Gastroesophageal sphincter (tissue), 4 donors: ENCODE data around the gene SEMA7A. TPM values are rescaled to one million over a fixed set of nuclear protein-coding genes. Genes with fewer than 3 reads are reported as not detected.

ENCODE experiments used
- ATAC-seq: fragments of 150-250 bp; one replicate; pipeline ENCODE4 v1.9.1; 2016; ENCODE audit warnings: mild to moderate bottlenecking, moderate library complexity
- H3K27ac ChIP-seq, 4 donors: fragments of 200-600 bp; sonication (generic) in 3 of 4; 1 replicate in 3 of 4; 2 replicates in 1 of 4; pipeline ENCODE4 v1.5.1; 2016 to 2019
- H3K27me3 ChIP-seq: fragments of 200-600 bp; sonication (generic); one replicate; pipeline ENCODE4 v1.5.1; 2019
- H3K36me3 ChIP-seq, 2 donors: fragments of 200-600 bp; sonication (generic); one replicate each; pipeline ENCODE4 v1.5.1; 2019; ENCODE audit warnings: control low read depth in 1 of 2
- H3K4me1 ChIP-seq, 3 donors: fragments of 200-600 bp; sonication (generic); 1 replicate in 2 of 3; 2 replicates in 1 of 3; pipeline ENCODE4 v1.5.1; 2016 to 2019; ENCODE audit warnings: control low read depth in 2 of 3
- H3K4me3 ChIP-seq, 2 donors: fragments of 200-600 bp; sonication (generic); one replicate each; pipeline ENCODE4 v1.5.1; 2019; ENCODE audit warnings: mild to moderate bottlenecking in 1 of 2, moderate library complexity in 1 of 2
- H3K9me3 ChIP-seq, 3 donors: fragments of 200-600 bp; sonication (generic); one replicate each; pipeline ENCODE4 v1.5.1; 2017 to 2019; ENCODE audit warnings: control low read depth in 2 of 3
- EP300 ChIP-seq: sonication (generic); formaldehyde crosslinking; IDR thresholded peaks from one replicate; pipeline ENCODE4 v1.6.1; 2017; ENCODE audit warnings: antibody characterized with exemption, mild to moderate bottlenecking
- POLR2A ChIP-seq, 2 donors: fragments of 450-650 bp; IDR thresholded peaks; one replicate each; pipeline ENCODE4 v1.6.1; 2017; ENCODE audit warnings: antibody characterized with exemption in 2 of 2, mild to moderate bottlenecking in 2 of 2, moderate library complexity in 1 of 2
- POLR2AphosphoS5 ChIP-seq: sonication (generic); formaldehyde crosslinking; IDR thresholded peaks from one replicate; pipeline ENCODE4 v1.6.1; 2017; ENCODE audit warnings: antibody characterized with exemption
- WGBS, 2 donors: methylation state at CpG; one replicate each; pipeline ENCODE4 v1.1.5; 2018; ENCODE audit warnings: low coverage in 1 of 2; 5-methylcytosine and 5-hydroxymethylcytosine counted together
- total RNA-seq, 4 donors: library from RNA; depleted of rRNA; stranded (reverse); fragments of >200 nt; gene quantifications; one replicate each; pipeline ENCODE4 v1.1.0, GENCODE V29; 2016
- TF ChIP-seq, protein P1 (sequence below), 4 experiments: fragments of 200-600 bp in 2 of 4; fragments of 450-650 bp in 2 of 4; sonication (generic) in 1 of 4; IDR thresholded peaks; one replicate each; pipeline ENCODE4 v1.5.1; 2017 to 2019; ENCODE audit warnings: antibody characterized with exemption in 4 of 4, mild to moderate bottlenecking in 2 of 4, moderate library complexity in 2 of 4

The SEMA7A gene
- total RNA-seq, 4 donors from 2014 or later = 0.93 to 2.7 (median 1.8) TPM

DNA sequence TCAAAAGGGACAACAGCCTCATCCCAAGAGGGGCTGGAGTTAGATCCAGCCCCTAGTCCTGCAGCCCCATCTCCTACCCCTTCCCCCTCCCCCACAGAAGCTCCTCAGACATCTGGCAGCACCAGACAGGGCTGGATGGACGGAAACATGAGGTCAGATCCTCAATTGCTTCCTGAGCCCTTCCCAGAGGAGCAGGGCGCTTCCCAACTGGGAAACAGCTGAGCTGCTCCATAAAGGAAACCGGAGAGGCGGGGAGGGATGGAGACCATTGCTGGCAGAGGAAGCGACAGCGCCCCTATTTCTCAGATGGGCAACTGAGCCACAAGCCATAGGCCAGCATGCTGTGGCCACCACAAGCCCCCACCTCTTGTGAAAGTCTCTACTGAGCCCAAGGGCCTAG, 48.0 kb downstream of the SEMA7A start:
- ATAC-seq = no peak
- no peaks in the 10 kb centered on the region for H3K9me3 ChIP-seq
- no peak overlapping the region for H3K4me3 ChIP-seq
- peaks cover 14% of the 10 kb centered on the region for H3K27me3 ChIP-seq
- peak overlapping the region in 2 of 4 donors; percentile 36 to 60 for H3K27ac ChIP-seq
- no peak for TF ChIP-seq POLR2A (IDR thresholded peaks at IDR 0.05)
- TF ChIP-seq, protein P1, sequence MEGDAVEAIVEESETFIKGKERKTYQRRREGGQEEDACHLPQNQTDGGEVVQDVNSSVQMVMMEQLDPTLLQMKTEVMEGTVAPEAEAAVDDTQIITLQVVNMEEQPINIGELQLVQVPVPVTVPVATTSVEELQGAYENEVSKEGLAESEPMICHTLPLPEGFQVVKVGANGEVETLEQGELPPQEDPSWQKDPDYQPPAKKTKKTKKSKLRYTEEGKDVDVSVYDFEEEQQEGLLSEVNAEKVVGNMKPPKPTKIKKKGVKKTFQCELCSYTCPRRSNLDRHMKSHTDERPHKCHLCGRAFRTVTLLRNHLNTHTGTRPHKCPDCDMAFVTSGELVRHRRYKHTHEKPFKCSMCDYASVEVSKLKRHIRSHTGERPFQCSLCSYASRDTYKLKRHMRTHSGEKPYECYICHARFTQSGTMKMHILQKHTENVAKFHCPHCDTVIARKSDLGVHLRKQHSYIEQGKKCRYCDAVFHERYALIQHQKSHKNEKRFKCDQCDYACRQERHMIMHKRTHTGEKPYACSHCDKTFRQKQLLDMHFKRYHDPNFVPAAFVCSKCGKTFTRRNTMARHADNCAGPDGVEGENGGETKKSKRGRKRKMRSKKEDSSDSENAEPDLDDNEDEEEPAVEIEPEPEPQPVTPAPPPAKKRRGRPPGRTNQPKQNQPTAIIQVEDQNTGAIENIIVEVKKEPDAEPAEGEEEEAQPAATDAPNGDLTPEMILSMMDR (IDR thresholded peaks at IDR 0.05) = no peak
- no peak for TF ChIP-seq EP300
- TF ChIP-seq POLR2AphosphoS5 = no peak
- H3K36me3 ChIP-seq = no peaks in the 10 kb centered on the region
- WGBS, 2 donors = 80% methylated on average over 2 of the region's 6 CpGs; no CpG with 5 or more reads in 1 of the 2 donors
- H3K4me1 ChIP-seq = peaks cover 0 to 25% (median 0%) of the 10 kb centered on the region in 3 donors

DNA sequence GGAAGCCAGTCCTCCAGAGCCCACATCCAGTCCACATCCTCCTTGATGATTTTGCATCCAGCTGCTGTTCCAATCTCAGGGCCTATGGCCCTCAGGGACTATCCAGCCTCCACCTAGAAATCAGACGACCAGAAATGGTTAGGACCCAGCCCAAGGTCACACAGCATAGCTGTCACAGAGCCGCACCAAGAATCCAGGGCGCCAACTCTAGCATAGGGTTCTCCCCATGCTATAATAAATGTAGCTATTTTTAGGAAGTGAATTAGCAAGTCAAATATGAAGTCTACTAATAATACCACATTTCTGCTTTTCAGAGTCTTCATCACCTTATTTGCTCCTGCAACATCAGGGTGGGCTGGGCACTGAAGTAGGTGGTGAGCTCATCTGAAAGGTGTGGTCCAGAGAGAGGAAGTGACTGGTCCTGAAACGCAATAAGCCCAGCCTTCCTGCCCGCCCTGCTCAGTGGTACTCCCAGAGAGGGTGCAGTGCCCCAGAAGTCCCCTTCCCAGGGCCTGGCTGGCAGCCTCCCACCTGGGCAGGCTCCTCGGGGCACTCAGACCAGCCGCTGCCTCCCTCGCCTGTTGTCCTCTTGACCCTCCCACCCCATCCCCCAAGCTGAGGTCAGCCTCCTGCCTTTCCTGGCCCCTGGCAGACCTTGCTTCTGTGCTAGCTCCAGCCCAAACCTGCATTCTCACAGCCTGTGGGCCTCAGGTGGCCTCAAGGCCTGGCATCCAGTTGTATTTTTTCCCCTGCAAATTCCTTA, 48.7 kb downstream of the SEMA7A start:
- peak overlapping the region in 2 of 4 donors; percentile 36 to 60 for H3K27ac ChIP-seq
- 65% methylated on average over 8 of the region's 8 CpGs; no CpG with 5 or more reads in 1 of the 2 donors for WGBS, 2 donors
- TF ChIP-seq EP300 (no peak), POLR2AphosphoS5 (no peak), POLR2A (IDR thresholded peaks at IDR 0.05) (no peak)
- TF ChIP-seq, protein P1 (IDR thresholded peaks at IDR 0.05) = no peak
- peaks cover 17% of the 10 kb centered on the region for H3K27me3 ChIP-seq
- H3K4me3 ChIP-seq = no peak overlapping the region
- H3K36me3 ChIP-seq = no peaks in the 10 kb centered on the region
- no peaks in the 10 kb centered on the region for H3K9me3 ChIP-seq
- H3K4me1 ChIP-seq = peaks cover 0 to 25% (median 0%) of the 10 kb centered on the region in 3 donors
- peak; percentile 45 for ATAC-seq

DNA sequence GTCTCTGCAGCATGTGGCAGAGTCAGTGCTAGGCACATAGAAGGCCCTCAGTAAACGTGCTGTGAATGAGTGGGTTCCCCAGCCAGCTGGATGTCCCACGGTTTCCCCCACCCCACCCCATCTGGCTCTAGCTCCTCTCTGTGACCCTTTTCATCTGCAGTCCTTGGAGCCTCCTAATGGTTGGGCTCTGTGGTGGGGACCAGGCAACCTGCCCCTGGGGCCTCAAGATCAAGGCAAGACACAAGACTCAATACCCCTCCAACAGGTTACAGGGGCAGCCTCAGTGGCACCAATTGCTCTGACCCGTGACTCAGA, 49.2 kb downstream of the SEMA7A start:
- Histone ChIP-seq H3K36me3 (no peaks in the 10 kb centered on the region), H3K4me3 (no peak overlapping the region), H3K9me3 (no peaks in the 10 kb centered on the region), H3K4me1 (peaks cover 0 to 25% (median 0%) of the 10 kb centered on the region in 3 donors), H3K27me3 (peaks cover 17% of the 10 kb centered on the region), H3K27ac (no peak overlapping the region)
- TF ChIP-seq POLR2A (IDR thresholded peaks at IDR 0.05) = no peak
- 33% methylated on average over 1 of the region's 3 CpGs; no CpG with 5 or more reads in 1 of the 2 donors for WGBS, 2 donors
- no peak for ATAC-seq

DNA sequence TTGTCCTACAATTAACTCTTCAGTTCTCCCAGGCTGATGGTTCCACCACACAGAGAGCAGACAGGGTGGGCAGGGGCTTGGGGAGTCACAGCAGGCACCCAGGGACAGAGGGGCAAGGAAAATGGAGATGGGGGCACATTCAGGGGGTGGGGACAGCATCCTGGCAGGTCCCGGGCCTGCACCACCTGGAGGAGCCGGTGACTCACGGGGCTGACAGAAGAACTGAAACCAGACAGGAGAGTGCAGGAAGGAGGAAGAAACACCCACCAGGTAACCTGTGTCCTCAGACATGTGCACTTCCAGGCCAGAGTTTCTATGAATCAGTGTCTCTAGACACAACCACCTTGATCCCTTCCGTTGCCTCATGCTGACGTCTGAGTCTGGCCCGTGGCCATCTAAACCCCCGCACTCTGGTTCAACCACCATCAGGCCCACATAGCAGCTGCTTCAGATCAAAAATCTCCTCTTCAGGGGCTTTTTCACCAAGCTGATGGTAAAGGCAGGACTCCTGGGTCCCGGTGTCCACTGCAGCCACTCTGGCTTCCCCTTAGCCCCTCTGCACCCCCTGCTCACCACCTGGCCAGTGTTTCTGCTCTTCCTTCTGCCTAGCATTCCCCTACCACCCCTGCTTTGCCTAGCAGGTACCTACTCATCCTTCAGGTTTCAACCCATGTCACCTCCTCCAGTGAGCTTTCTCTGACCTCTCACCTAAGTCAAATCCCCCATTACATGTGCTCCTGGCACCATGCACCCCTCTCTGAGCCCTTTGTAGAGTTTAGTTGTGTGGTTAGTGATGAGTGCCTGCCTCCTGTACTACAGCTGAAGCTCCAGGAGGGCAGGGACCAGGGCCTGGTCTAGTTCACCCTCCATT, 49.8 kb downstream of the SEMA7A start:
- Histone ChIP-seq H3K4me3 (no peak overlapping the region), H3K4me1 (peaks cover 0 to 25% (median 0%) of the 10 kb centered on the region in 3 donors), H3K36me3 (no peaks in the 10 kb centered on the region), H3K27ac (no peak overlapping the region), H3K9me3 (no peaks in the 10 kb centered on the region), H3K27me3 (peaks cover 17% of the 10 kb centered on the region)
- ATAC-seq = no peak
- TF ChIP-seq POLR2AphosphoS5 = no peak
- TF ChIP-seq, protein P1 (IDR thresholded peaks at IDR 0.05) = no peak
- no peak for TF ChIP-seq EP300
- TF ChIP-seq POLR2A (IDR thresholded peaks at IDR 0.05) = no peak
- 66 to 75% methylated on average over 4 to 5 of the region's 8 CpGs for WGBS, 2 donors

- no peak for ATAC-seq
- H3K27me3 ChIP-seq = peaks cover 17% of the 10 kb centered on the region
- H3K4me3 ChIP-seq = no peak overlapping the region
- H3K9me3 ChIP-seq = no peaks in the 10 kb centered on the region
- TF ChIP-seq POLR2A (IDR thresholded peaks at IDR 0.05) (no peak), EP300 (no peak), POLR2AphosphoS5 (no peak)
- TF ChIP-seq, protein P1 (IDR thresholded peaks at IDR 0.05) = no peak
- H3K27ac ChIP-seq = no peak overlapping the region
- H3K36me3 ChIP-seq = no peaks in the 10 kb centered on the region
- H3K4me1 ChIP-seq = peaks cover 0 to 25% (median 0%) of the 10 kb centered on the region in 3 donors
- WGBS, 2 donors = 92% methylated on average over 2 of the region's 4 CpGs; no CpG with 5 or more reads in 1 of the 2 donors
These were observed 50.5 kb downstream of the SEMA7A start for GRCh38 chr15:74383286-74383685.
